Glomerular endothelial cell (primary cell): ENCODE results near the gene MAP7D1. TPM values are rescaled to one million over a fixed set of nuclear protein-coding genes. Genes with fewer than 3 reads are reported as not detected.

ENCODE experiments used
- total RNA-seq: library from RNA; depleted of rRNA; stranded (reverse); fragments of >200 nt; gene quantifications from 2 replicates; pipeline ENCODE4 v1.2.3, GENCODE V29; 2015

The MAP7D1 gene
- total RNA-seq, 1 donor from 2014 or later: 282 TPM

Other genes with a start within 250 kb of the MAP7D1 start
- 10.2 and 16.5 TPM in 2 replicates for gene AGO3, start 225.1 kb upstream of the MAP7D1 start, total RNA-seq
- gene TEKT2, start 72.1 kb upstream of the MAP7D1 start, total RNA-seq: 0.23 TPM in 1 of 2 replicates, not detected in the other
- 50.9 TPM in 2 replicates for gene ADPRS, start 67.3 kb upstream of the MAP7D1 start, total RNA-seq
- gene COL8A2, start 30.9 kb upstream of the MAP7D1 start, total RNA-seq: 0.41 and 0.58 TPM in 2 replicates
- 94.9 and 117 TPM in 2 replicates for gene TRAPPC3, start 6.7 kb upstream of the MAP7D1 start, total RNA-seq
- 84.9 and 105 TPM in 2 replicates for gene THRAP3, start 68.3 kb downstream of the MAP7D1 start, total RNA-seq
- gene SH3D21, start 150.2 kb downstream of the MAP7D1 start, total RNA-seq: 2.4 and 4.0 TPM in 2 replicates
- 132 and 162 TPM in 2 replicates for gene EVA1B, start 167.5 kb downstream of the MAP7D1 start, total RNA-seq
- 32.2 and 35.2 TPM in 2 replicates for gene STK40, start 229.8 kb downstream of the MAP7D1 start, total RNA-seq
- 29.1 and 29.8 TPM in 2 replicates for gene LSM10, start 241.7 kb downstream of the MAP7D1 start, total RNA-seq